GM12801 (cell line): ENCODE data around the gene TAS2R50.

Experiments
- TF ChIP-seq, protein P1 (sequence below): IDR thresholded peaks from one replicate; pipeline ENCODE4 v1.5.1; 2011; ENCODE audit warnings: control low read depth; ENCODE audit not compliant: insufficient read length; ENCODE audit errors: extremely low read depth

The TAS2R50 gene

DNA sequence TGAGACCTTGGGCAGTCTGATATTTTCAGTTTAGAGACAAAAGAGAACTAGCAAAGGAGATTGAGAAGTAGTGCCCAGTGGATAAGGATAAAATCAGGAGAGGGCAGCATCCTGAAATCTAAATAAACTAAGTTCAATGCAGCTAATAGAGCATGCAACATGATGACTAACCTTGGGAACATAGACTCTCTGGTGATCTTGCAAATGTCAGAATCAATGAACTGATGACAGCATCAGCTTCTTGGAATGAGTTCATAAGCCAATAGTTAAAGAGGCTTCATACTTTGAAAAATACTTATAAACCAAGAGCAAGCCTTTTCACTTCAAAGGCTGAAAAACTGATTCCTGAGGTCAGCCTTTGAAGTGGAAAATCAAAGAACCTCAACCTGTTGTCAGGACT, 27.5 kb upstream of the TAS2R50 start:
- TF ChIP-seq, protein P1, sequence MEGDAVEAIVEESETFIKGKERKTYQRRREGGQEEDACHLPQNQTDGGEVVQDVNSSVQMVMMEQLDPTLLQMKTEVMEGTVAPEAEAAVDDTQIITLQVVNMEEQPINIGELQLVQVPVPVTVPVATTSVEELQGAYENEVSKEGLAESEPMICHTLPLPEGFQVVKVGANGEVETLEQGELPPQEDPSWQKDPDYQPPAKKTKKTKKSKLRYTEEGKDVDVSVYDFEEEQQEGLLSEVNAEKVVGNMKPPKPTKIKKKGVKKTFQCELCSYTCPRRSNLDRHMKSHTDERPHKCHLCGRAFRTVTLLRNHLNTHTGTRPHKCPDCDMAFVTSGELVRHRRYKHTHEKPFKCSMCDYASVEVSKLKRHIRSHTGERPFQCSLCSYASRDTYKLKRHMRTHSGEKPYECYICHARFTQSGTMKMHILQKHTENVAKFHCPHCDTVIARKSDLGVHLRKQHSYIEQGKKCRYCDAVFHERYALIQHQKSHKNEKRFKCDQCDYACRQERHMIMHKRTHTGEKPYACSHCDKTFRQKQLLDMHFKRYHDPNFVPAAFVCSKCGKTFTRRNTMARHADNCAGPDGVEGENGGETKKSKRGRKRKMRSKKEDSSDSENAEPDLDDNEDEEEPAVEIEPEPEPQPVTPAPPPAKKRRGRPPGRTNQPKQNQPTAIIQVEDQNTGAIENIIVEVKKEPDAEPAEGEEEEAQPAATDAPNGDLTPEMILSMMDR, result no peak

DNA sequence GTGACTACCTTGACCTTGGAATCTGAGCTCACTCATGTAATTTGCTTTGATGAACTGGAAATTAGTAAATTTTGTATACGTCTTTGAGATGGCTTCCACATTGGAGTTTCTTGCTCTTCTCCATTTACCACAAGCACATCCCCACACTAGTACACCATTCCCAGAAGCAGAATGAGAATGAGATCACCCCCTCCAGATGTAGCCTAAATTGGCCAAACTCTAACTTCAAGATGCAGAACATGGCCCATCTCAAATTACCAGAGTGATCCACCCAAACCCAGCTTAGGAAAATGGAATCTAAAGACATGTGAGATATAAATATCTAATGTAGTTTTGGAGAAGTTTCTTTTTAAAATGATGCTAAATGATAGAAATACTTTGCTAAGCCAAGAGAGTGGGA, 20.9 kb upstream of the TAS2R50 start:
- TF ChIP-seq, protein P1, result no peak

DNA sequence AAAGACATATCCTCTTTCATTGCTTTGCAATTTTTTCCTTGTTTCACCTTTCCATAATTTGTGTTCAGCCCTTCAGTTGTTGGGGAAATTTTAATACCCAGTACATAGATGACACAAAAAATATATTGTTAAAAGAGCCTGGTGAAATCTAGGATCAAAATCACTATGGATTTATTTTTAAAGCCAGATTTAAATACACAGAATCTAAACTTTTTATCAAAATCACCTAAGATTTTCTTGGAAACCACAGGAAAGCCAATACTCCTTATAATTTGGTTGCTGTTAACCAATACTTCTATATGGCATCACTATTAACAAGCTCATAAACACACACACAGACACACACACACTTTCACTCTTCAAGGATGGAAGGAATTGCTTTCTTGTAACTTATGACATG, 11.5 kb upstream of the TAS2R50 start, which contains the start of gene TAS2R20:
Gene TAS2R20 (minus strand): TSS at position 101 of the 400 bp plus-strand sequence. CDS start 429 bp downstream, outside the sequence.
- TF ChIP-seq, protein P1, result no peak

DNA sequence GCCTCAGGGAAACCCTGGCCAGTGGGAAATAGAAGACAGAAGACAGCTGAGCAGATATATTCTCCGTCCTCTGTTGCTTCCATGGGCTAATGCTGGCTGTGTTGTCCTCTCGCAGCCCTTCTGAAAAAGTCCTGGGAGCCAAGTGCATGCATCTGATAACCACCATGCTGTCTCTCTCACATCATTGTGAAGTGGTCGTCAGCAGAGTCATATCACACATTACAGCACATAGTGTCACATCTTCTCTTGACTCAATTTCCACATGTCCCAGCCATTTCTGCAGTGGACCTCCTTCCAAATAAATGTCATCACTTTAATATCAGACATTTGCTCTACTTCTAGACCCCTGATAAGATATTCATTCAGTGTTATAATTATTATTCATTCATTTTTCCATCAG, 7.6 kb upstream of the TAS2R50 start:
- TF ChIP-seq, protein P1, result no peak

DNA sequence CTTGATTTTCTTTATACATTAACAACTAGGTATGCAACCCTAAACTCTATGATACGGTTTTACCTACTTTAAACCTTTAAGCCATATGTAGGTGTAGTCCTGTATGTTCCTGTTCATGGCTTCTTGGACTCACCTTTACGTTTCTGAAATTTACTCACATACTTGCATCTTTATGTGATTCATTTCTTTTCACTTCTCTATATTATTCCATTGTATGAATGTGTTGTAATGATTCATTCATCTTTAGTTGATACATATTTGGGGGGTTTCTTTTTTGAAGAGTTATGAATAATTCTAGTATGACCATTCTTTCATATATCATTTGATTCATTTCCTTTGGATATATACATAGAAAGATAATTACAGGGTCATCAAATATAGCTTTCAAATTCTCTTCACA, 2.4 kb upstream of the TAS2R50 start:
- TF ChIP-seq, protein P1, result no peak

DNA sequence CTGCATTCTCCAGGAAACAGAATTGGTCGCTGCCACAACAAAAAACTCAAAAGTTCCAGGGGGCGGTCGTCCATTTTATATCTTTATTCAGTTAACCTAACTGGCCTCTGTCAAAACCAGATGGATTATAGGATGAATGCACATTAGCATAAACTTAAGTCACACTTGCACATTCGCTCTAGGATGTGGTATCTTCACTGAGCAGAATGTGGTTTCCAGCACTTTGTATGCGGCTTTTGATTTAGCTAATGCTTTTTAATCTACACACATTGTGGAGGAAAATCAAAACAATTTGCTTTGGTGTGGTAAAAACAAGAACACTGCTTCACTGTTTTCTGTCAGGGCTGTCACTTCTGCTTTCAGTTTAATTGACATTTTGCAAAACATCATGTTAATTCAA, 4.5 kb downstream of the TAS2R50 start:
- TF ChIP-seq, protein P1, result no peak

DNA sequence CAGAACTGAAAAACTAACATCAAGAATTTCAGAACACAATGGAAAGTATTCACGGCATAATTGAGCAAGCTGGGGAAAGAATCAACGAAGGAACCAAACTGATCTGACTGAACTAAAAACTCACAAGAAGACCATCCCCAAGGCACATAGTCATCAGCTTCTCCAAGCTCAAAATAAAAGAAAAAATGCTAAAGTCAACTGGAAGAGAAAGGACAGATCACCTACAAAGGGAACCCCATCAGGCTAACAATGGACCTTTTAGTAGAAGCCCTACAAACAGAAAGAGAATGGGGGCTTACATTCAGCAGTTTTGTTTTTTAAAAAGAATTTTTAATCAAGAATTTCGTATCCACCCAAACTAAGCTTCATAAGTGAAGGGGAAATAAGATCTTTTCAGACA, 11.7 kb downstream of the TAS2R50 start:
- TF ChIP-seq, protein P1, result no peak
